ENCODE data around the gene MCEMP1. TPM values are rescaled to one million over a fixed set of nuclear protein-coding genes. Genes with fewer than 3 reads are reported as not detected.

Gene MCEMP1
- polyA plus RNA-seq, 2 of the 4 experiments (the other 2 are of a cell fraction), result 0.17 TPM; not detected in 1

DNA sequence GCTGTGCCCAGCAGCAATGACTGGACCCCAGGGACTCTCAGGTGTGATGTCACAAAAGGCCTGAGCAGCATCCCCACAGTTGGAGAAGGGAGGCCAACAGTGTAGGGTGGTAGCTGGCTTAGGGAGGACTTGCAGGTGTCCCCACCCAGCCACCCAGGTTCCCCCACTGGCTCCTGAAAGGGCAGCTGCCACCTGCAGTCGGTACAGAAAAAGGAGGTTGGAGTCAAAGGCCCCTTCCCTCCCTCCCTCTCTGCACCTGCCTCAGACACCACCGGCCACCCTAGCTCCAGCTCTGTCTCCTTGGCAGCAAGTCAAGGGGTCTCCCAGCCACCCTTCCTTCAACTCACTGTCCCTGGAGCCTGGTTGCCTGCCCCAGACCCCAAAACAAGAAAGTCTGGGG is 43.2 kb upstream of the MCEMP1 start, which contains the start of gene PCP2:
Gene PCP2 (minus strand): TSS at position 22 of the 400 bp plus-strand sequence. CDS start 262 bp downstream, outside the sequence.
- H3K4me1 ChIP-seq, result peaks cover 7% of the 10 kb centered on the region; the same call in 1 of the 3 replicates
- TF ChIP-seq HDAC2 (IDR thresholded peaks at IDR 0.05), result no peak
- no peak for TF ChIP-seq POLR2A (IDR thresholded peaks at IDR 0.05; ENCODE audit: low read length)
- TF ChIP-seq CBX2 (IDR thresholded peaks at IDR 0.05; ENCODE audit: borderline replicate concordance, low read depth), result no peak
- no peak for TF ChIP-seq MAFK (IDR thresholded peaks at IDR 0.05; ENCODE audit: partially characterized antibody)
- no peak for TF ChIP-seq BHLHE40 (IDR thresholded peaks at IDR 0.05; ENCODE audit: low read depth, low read length)
- no peak for TF ChIP-seq CEBPB (IDR thresholded peaks at IDR 0.05)
- TF ChIP-seq SMC3 (IDR thresholded peaks at IDR 0.05), result no peak
- no peak for TF ChIP-seq MAZ (IDR thresholded peaks at IDR 0.05; ENCODE audit: borderline replicate concordance, low read depth, low read length)
- no peak for TF ChIP-seq TP53 (CRISPR knock-in tag; IDR thresholded peaks at IDR 0.05)
- TF ChIP-seq RCOR1 (IDR thresholded peaks at IDR 0.05; ENCODE audit: low read depth, low read length), result no peak
- no peak for TF ChIP-seq MYC (IDR thresholded peaks at IDR 0.05; ENCODE audit: borderline replicate concordance, low read length)
- no peak for TF ChIP-seq CHD4 (IDR thresholded peaks at IDR 0.05; ENCODE audit: borderline replicate concordance)
- TF ChIP-seq ATOH8 (CRISPR knock-in tag; IDR thresholded peaks at IDR 0.05; ENCODE audit: low read depth), result no peak
- no peak for TF ChIP-seq RAD21 (conservative IDR thresholded peaks at IDR 0.05 in 1 of 2, IDR thresholded peaks at IDR 0.05 in 1 of 2)
- no peak for TF ChIP-seq HOXA7 (CRISPR knock-in tag; IDR thresholded peaks at IDR 0.05)
- TF ChIP-seq, protein P1, sequence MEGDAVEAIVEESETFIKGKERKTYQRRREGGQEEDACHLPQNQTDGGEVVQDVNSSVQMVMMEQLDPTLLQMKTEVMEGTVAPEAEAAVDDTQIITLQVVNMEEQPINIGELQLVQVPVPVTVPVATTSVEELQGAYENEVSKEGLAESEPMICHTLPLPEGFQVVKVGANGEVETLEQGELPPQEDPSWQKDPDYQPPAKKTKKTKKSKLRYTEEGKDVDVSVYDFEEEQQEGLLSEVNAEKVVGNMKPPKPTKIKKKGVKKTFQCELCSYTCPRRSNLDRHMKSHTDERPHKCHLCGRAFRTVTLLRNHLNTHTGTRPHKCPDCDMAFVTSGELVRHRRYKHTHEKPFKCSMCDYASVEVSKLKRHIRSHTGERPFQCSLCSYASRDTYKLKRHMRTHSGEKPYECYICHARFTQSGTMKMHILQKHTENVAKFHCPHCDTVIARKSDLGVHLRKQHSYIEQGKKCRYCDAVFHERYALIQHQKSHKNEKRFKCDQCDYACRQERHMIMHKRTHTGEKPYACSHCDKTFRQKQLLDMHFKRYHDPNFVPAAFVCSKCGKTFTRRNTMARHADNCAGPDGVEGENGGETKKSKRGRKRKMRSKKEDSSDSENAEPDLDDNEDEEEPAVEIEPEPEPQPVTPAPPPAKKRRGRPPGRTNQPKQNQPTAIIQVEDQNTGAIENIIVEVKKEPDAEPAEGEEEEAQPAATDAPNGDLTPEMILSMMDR (IDR thresholded peaks at IDR 0.05), result no peak
- TF ChIP-seq CBX8 (IDR thresholded peaks at IDR 0.05), result no peak
- no peak for TF ChIP-seq SREBF2 (IDR thresholded peaks at IDR 0.05)
- no peak for TF ChIP-seq ZFP36 (IDR thresholded peaks at IDR 0.05; ENCODE audit: borderline replicate concordance, partially characterized antibody)
- no peak for TF ChIP-seq ZNF302 (CRISPR knock-in tag; IDR thresholded peaks at IDR 0.05)
- FAIRE-seq (no peak), ATAC-seq (no peak), DNase-seq (ENCODE audit: low read depth in 1 of 2, low spot score in 1 of 2) (no peak)
- no peak within 1 kb of the TSS for H3K27ac ChIP-seq
- no peaks in the 10 kb centered on the region for H3K9me3 ChIP-seq
- POLR2A ChIA-PET, result interaction anchor here (2.3 kb wide), 1 partner anchor 9 kb away, joined by 6 read pairs; no protein-coding TSS in a partner anchor
- H3K4me2 ChIP-seq, result no peak within 1 kb of the TSS
- CTCF ChIA-PET, result interaction anchor here (1.0 to 2.2 kb wide), 2 partner anchors 65 to 166 kb away, joined by 3 to 12 read pairs; no protein-coding TSS in a partner anchor
- H3K4me3 ChIP-seq, result no peak within 1 kb of the TSS
- WGBS (ENCODE audit: missing lambda C conversion rate), result no CpG with 5 or more reads among the region's 2 CpGs

GRCh38 chr19:7635670-7636069 is 41.2 kb upstream of the MCEMP1 start:
- H3K4me3 ChIP-seq, result no peak overlapping the region
- ChIA-PET CTCF (no interaction called here), POLR2A (no interaction called here)
- WGBS (ENCODE audit: missing lambda C conversion rate), result 43% methylated on average over 6 of the region's 6 CpGs
- no peak for ATAC-seq
- no peak overlapping the region for H3K4me2 ChIP-seq
- no peak overlapping the region for H3K27ac ChIP-seq
- peaks cover 4% of the 10 kb centered on the region; the same call in 1 of the 3 replicates for H3K4me1 ChIP-seq
- no peak for FAIRE-seq
- no peak for DNase-seq (ENCODE audit: low read depth in 1 of 2, low spot score in 1 of 2)
- H3K9me3 ChIP-seq, result no peaks in the 10 kb centered on the region
- no peak for TF ChIP-seq CHD2 (IDR thresholded peaks at IDR 0.05; ENCODE audit: low read length, partially characterized antibody)
- no peak for TF ChIP-seq ESRRA (IDR thresholded peaks at IDR 0.05; ENCODE audit: borderline replicate concordance, low read length)
- no peak for TF ChIP-seq RCOR1 (IDR thresholded peaks at IDR 0.05; ENCODE audit: low read depth, low read length)
- no peak for TF ChIP-seq HDAC2 (IDR thresholded peaks at IDR 0.05)

- DNase-seq (ENCODE audit: low read depth in 1 of 2, low spot score in 1 of 2) (no peak), FAIRE-seq (no peak), ATAC-seq (no peak)
- Histone ChIP-seq H3K4me2 (peak overlapping the region; percentile 75), H3K27ac (peak overlapping the region; percentile 44 to 98; a peak in 5 of 6 replicates), H3K4me3 (peak overlapping the region; percentile 64), H3K4me1 (no peaks in the 10 kb centered on the region; the same call in 2 of the 3 replicates), H3K9me3 (no peaks in the 10 kb centered on the region)
- ChIA-PET CTCF (no interaction called here), POLR2A (no interaction called here)
- WGBS (ENCODE audit: missing lambda C conversion rate), result 81% methylated on average over 10 of the region's 16 CpGs
- no peak for TF ChIP-seq EHMT2 (IDR thresholded peaks at IDR 0.05; ENCODE audit: low read depth)
- no peak for TF ChIP-seq CBX8 (IDR thresholded peaks at IDR 0.05)
- TF ChIP-seq JUNB (IDR thresholded peaks at IDR 0.05), result no peak
- no peak for TF ChIP-seq HEYL (CRISPR knock-in tag; IDR thresholded peaks at IDR 0.05)
- no peak for TF ChIP-seq SREBF2 (IDR thresholded peaks at IDR 0.05)
- TF ChIP-seq SMC3 (IDR thresholded peaks at IDR 0.05), result no peak
- TF ChIP-seq CEBPB (IDR thresholded peaks at IDR 0.05), result no peak
- no peak for TF ChIP-seq MAFK (IDR thresholded peaks at IDR 0.05; ENCODE audit: partially characterized antibody)
- no peak for TF ChIP-seq PHF8 (IDR thresholded peaks at IDR 0.05; ENCODE audit: borderline replicate concordance, low read depth)
- TF ChIP-seq CHD4 (IDR thresholded peaks at IDR 0.05; ENCODE audit: borderline replicate concordance), result no peak
- no peak for TF ChIP-seq USF2 (IDR thresholded peaks at IDR 0.05)
- TF ChIP-seq PBX3 (IDR thresholded peaks at IDR 0.05), result no peak
- no peak for TF ChIP-seq HDAC2 (IDR thresholded peaks at IDR 0.05)
- TF ChIP-seq ZSCAN20 (CRISPR knock-in tag; IDR thresholded peaks at IDR 0.05), result no peak
- TF ChIP-seq NPAS2 (CRISPR knock-in tag; IDR thresholded peaks at IDR 0.05; ENCODE audit: borderline replicate concordance), result no peak
- no peak for TF ChIP-seq ZNF302 (CRISPR knock-in tag; IDR thresholded peaks at IDR 0.05)
- no peak for TF ChIP-seq NFE2L2 (conservative IDR thresholded peaks at IDR 0.05; ENCODE audit: low read length)
These were observed 40.6 kb upstream of the MCEMP1 start for GRCh38 chr19:7636317-7636690.
